Stimulated activated CD8-positive, alpha-beta memory T cell treated with anti-CD3 and anti-CD28 coated beads, Interleukin-7, amount 100 ng/mL, for 4 hours (primary cell): ENCODE results near the gene GDF9.

Source experiments
- DNase-seq, 2 donors: peaks; one replicate each; pipeline ENCODE4 v3.0.0-alpha.2; 2020; ENCODE audit warnings: low read depth in 2 of 2

Gene GDF9, protein sequence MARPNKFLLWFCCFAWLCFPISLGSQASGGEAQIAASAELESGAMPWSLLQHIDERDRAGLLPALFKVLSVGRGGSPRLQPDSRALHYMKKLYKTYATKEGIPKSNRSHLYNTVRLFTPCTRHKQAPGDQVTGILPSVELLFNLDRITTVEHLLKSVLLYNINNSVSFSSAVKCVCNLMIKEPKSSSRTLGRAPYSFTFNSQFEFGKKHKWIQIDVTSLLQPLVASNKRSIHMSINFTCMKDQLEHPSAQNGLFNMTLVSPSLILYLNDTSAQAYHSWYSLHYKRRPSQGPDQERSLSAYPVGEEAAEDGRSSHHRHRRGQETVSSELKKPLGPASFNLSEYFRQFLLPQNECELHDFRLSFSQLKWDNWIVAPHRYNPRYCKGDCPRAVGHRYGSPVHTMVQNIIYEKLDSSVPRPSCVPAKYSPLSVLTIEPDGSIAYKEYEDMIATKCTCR

DNA sequence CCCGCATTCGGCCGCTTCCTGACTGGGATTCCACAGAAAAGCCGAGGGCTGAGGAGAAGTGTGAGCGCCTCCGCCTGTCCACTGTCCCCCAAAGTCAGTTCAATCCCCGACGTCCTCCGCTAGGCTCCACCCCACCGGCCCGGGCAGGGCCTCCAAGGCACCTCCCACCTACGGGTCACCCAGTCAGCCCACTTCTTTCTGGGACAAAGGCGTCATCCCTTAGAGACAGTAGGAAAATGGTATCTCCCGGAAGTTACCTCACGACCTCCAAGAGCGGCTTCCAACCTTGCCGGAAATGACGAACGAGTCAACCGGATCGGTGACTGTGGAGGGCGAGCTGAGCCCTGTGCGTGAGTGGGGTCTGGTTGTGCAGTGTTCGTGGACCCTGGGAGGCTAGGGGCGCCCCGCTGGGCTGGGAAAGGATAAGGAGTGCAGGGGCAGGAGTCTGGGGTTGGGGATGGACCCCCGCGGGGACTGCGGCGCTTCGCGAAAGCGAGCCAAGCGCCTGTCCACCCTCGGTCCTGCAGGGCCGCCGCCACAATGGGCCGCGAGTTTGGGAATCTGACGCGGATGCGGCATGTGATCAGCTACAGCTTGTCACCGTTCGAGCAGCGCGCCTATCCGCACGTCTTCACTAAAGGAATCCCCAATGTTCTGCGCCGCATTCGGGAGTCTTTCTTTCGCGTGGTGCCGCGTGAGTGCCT is at the start of gene GDF9, which contains the start of gene UQCRQ:
Gene GDF9, minus strand, starts transcription at position 128 of the 704 bp plus-strand sequence. CDS start 1,936 bp downstream, outside the sequence.
Gene UQCRQ, plus strand, starts transcription at position 301 of the 704 bp plus-strand sequence. Its CDS starts 240 bp downstream, at position 541.
- DNase-seq = peak; percentile 85 to 90

DNA sequence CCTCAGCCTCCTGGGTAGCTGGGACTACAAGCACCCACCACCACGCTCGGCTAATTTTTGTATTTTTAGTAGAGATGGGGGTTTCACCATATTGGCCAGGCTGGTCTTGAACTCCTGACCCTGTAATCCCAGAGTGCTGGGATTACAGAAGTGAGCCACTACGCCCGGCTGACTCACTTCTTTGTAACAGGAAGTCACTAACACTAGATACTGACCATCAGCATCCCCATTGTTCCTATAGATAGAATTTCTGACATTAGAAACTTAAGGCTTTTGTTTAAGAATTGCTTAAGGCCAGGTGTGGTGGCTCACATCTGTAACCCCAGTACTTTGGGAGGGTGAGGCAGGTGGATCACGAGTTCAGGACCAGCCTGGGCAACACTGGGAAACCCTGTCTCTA is 49.4 kb upstream of the GDF9 start:
- no peak for DNase-seq

DNA sequence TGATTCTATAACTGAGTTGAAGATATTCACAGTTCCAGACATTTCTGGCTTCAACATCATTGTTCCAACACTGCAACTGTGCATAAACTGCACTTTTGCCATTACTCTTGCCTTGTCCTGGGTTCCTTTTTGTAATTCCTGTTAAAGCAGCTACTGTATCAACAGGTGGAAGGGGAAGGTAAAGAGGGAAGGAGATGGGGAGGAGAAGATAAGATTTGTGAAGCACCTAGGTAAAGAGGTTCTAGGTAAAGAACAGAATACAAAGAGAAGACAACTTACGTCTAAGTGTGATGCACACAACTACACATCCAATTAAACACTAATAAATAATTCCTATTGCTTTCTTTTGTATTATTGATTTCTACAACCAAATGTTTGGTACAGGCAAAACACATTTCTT is 43.4 kb upstream of the GDF9 start:
- no peak for DNase-seq

DNA sequence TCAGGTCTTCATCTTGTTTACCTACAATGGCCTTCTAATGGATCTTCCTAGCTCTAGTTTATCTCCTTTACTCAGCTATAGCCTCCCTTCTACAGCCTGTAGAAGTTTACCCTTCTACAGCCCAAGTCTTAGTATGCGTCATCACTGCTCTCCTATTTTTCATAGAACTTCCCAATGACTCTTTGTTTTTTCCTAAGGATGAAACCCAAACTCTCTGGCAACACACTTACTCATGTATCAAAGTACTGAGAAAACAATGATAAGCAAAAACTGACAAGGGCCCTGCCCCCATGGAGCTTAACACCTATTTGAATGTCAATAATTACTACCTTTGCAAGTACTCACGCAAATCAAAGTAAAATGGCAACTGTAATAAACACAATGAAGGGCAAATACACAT is 40.9 kb upstream of the GDF9 start:
- DNase-seq = no peak

DNA sequence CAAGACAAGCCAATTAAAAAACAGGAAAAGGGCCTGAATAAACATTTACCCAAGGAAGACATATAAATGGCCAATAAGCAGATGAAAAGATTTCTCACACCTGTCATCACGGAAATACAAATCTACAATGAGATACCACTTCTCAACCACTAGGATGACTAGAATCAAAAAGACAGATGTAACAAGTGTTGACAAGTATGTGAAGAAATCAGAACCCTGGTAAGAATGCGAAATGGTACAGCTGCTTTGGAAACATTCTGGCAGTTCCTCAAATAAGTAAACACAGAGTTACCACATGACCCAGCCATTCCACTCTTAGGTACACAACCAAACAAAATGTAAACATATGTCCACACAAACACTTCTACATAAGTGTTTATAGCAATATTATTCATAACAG is 39.7 kb upstream of the GDF9 start:
- DNase-seq = no peak

DNA sequence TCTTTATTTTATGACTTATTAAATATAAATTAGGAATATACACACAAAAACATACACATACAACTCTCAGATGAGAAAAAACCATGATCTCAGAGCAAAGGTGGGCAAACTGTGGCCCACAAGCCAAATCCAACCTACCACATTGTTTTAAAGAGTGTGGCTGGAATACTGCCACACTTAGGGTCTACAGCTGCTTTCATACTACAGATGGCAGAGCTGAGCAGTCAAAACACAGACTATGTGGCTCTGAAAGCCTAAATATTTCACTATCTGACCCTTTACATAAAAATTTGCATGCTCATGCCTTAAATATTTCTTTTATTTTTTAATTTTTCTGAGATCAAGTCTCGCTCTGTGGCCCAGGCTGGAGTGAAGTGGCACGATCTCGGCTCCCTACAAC is 35.5 kb upstream of the GDF9 start:
- no peak for DNase-seq

DNA sequence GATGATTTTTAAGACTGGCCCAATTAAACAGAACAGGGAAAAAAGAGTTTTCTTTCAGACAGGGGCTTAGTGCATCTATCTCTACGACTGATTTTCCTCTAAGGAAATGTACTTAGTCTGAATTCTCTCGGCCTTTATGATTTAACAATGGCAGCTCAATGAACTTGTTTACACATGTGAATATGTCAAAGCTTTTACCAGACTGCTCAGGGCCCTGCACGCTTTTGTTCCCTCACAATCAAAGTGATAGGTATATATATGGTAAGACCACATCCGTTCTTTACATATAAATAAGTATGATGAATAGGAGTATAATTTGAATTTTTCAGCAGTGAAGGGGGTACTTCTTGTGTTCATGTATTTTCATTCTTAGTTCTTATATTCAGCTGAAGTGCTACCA is 34.8 kb upstream of the GDF9 start:
- DNase-seq = no peak

DNA sequence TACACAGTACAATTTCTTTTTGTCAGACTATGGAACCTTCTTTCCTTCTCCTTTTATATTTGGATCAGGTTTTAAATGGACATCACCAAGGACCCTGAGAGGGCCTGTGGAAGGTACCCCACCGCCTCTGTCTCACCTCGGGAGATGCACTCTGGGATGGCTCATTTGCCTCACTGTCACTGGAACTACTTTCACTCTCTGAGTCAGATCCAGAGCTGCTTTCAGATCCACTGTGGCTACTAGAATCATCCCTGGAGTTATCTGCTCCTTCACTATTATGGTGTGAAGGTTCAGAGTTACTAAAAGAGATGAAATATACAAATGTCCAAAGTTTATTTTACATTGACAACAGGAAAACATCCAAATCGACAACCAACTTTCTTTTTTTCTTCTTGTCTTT is 31.8 kb upstream of the GDF9 start:
- no peak for DNase-seq

DNA sequence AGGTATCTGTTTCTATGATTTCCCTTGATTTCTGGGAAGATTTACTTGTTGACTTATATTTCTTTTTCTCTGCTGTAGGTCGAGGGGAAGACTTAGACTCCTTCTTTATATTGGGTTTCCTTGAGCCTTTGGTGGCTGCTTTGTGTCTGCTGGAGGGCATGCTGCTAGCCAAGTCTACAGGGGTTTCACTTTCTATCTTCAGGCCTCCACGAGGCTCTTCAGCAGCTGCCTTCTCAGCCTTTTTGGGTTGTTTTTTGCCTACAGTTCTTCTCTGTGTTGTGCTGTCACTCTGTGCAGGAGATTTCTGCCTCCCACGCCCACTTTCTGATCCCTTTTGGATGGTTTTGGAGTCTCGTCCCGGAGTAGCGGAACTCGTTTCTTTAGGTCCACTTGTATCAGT is 30.4 kb upstream of the GDF9 start:
- no peak for DNase-seq

DNA sequence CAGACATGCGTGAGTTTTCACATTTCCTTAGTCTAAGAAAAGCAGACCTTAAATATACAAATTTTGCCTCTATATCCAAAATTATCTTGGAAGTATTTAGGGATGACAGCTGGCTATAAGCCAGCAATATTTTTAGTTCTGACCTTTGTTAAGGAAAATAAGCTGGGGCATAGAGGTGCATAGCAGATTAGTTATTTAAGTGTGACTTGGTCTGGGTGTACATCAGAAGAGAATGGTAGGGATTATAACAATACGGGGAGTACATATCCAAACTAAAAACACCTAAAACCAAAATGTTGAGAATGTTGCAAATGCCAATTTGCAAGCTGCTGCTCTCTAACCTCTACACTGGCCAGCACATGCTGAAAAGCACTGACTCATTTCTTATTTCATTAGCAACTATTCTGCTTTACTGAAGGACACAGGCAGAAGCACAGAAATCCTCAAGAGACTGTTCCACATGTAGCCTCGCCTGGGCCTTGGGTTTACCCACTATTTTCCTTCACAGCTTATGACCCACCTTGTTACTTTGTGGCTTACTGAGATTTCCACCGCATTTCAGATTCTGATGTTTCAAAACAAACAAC is 29.5 kb upstream of the GDF9 start:
- no peak for DNase-seq

DNA sequence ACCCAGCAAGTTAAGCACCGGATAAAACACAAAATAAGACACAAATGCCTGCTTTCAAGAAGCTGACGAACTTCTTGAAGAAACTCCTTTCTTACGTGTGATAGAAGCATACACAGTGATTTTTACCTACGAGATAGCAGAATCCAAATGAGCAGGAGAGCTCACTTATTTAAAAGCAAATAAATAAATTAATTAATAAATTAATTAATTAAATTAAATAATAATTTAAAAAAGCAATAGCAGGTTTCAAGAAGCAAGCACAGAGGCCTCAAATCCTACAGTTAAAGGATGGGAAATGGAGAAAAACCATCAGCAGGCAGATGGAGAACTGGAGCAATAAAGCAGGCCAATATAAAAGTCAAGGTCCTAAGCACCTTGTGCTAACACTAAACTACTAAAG is 24.5 kb upstream of the GDF9 start:
- no peak for DNase-seq

DNA sequence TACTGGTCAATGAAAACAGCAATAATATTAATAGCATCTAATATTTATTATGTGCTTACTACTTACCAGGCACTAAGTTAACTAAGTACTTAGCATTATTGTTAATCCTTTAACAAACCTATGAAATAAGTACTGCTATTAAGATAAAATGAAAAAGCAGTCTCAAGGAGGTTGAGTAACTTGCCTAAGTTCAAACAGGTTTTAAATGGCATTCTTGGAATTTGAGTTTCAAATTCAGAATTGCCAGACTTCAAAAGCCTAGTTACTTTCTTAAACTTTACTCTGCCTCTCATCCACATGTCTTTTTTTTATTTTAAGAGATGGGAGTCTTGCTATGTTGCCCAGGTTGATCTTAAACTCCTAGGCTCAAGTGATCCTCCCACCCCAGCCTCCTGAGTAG is 23.2 kb upstream of the GDF9 start:
- DNase-seq = no peak

DNA sequence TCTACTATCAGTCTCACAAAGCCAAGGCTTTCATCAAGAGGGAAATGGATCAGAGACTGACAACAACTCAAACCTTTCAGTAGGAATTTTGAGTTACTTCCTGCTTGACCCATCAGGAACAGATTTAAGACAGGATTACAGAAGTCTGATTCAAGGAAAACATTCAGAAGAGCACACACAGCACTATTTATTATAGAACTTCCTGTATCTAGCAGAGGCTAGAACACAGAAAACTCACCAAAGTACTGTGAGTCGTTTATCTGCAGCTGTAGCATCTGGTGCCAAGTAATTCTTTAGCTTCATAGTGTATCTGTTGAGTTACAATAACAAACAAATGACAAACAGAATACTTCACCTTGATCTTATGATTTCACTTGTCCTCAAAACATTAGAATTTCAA is 21.0 kb upstream of the GDF9 start:
- DNase-seq = no peak

DNA sequence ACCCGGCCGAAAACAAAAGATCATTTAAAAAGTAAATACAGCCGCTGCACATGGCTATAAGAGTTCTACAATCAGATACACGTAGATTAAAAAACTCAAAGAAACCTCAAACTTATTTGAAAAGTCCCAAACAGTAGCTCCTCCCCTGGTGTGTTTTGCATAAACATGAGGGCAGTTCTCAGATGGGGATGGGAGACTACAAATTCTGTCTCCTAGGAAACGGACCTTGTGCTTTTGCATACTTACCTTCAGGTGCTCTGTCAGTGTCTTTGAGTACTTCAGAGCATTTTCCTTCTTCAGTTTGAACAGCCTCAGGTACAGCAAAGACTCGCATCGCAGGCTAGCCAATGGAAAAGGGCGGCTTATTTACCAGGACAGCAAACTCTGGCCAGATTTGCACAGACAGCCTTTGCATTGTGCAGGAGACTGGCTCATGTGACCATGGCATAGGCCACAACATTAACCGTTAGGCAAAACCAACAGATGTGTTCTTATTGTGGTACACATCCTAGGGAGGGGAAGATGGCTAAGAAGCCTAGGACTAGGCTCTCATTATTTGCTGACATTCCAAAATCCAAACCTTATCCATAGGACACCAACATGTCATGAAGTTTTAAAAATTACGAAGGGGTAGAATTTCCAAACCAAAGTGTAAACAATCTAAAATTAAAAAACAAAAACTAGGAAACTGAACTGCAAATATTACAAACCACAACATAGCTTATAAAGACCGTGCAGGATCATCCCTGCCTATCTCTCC is 20.0 kb upstream of the GDF9 start:
- no peak for DNase-seq

DNA sequence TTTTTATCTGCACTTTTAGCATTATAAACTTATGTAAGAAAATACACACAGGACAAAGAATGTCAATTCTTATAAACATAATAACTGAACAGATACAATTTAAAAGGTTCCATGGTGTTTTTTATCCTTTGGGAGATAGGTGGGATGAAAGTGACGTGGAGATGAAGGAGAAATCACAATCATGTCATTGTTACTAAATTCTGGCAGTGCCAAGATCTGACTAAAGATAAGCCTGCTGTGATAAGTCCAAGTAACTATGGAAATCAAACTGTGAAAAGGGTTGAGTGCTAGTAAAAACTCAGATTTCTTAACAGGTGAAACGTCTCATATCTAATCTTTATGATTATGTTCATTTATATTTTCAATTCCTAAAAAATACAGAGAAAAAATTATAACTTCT is 18.3 kb upstream of the GDF9 start:
- no peak for DNase-seq

DNA sequence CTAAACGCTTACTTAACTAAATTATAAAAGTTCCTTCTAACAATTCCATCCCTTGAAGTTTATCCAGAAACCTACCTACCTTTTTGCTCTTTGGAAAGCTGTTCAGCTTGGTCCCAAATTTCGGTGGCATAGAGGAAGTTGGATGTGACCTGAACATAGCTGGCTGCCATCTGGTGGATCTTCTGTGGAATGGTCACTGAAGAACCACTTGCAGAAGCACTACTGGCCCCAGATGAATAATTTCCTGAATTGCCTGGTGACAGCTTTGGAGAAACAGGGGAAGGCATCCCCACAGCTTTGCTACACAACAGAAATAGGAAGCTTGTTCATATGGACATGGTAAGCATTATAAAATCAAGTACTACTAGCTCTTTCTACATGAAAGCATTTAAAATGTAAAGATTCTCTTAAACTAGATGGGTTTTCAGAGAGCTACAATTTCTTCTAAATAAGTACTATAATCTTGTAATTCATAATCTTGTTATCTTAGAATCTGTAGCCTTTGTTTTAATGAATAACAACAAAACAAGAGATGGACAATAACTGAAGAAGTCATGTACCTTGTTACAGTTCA is 17.1 kb upstream of the GDF9 start:
- no peak for DNase-seq

DNA sequence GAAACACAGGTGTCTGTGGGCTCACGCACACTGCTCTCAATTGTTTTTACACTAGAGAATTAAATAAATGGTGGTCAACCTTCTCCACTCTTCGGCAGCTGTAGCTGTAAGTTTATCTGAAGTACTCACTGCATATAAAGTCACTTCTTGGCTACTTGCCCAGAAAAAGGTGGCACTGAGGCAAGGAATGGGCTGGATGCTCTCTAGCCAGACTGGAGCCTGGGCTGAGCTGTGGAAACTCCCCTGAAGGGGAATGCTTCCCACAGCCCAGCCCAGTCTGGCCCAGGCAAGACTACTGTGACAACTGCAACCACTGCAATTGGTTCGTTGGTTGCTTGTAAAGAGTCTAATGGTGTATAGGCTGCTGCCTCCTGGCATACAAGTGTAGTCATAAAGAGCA is 11.7 kb upstream of the GDF9 start:
- no peak for DNase-seq

DNA sequence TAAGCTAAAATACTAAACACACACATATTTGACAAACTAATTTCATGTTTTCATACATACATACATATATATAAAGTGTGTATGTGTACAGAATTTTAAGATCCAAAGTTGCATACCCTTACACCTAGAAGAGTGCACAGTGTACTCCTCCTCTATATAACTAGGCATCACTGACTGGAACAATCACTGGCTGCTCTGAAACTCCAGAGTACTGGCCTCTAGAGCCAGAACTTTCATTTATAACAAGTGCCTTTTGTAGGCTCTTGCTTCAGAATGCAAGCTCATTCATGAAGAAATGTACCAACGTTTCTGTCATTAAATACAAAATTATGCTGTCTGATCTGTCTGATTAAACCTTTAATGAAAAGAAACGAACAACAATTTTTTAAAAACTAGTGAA is 11.2 kb upstream of the GDF9 start:
- no peak for DNase-seq

DNA sequence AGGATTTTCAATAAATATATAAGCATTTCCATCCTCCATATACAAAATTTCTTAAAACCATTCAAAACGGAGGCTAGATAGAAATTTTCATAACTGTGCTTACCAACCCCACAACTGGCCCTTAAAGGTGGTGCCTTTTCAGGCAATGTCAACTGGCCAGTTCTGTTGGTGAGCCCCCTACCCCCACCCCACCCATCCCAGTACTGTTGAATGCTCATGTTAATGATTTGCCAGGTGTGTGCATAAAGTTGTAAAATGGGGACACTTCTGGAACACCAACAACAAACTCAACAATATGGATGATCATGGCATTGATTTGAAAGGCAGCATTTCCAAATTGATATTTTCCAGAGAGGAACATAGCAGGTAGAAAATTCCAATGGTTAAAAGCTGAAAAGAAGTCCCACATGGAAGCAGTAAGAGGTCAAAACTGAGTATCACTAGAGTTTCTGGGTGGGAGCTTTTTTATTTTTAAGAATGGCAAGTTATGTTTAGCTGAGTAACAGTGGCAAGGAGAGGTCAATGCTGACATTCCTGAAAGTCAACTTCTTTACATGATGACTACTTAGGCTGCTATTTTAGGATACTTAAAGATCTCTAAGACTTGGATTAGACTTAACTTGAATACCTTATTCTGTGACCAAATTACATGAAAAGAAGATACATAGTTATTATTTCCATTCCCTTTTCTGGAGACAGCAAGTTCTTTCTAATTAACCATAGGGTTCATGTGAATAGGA is 9.9 kb upstream of the GDF9 start:
- DNase-seq = no peak

DNA sequence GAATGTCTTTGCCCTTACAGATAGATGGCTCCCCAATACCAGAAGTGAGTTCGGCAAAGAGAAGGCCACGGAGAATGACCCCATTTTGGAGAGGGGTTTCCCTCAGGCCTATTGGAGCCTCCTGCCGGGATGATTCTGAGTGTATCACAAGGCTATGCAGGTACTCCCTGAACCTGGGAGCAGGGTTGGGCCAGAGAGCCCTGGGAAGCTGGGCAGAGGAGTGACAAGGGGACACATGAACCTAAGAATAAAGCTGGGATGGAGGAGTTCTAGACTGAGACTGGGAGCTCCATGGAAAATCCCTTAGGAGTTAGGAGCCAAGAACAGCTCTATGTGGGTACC is 7.6 kb upstream of the GDF9 start:
- no peak for DNase-seq
